ENCODE data around the gene CKAP2.
"Not testable (repeated sequence)": the region's sequence is repeated elsewhere in the genome, so short reads cannot be mapped to it uniquely, and the experiment has no call there.

DNA sequence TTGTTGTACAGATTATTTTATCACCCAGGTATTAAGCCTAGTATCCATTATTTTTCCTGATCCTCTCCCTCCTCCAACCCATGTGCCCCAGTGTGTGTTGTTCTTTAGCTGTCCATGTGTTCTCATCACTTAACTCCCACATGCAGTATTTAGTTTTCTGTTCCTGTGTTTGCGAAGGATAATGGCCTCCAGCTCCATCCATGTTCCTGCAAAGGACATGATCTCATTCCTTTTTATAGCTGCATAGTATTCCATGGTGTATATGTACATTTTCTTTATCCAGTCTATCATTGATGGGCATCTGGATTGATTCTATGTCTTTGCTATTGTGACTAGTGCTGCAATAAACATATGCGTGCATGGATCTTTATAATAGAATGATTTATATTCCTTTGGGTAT lies 13.2 kb downstream of the CKAP2 start:
- TF ChIP-seq, protein P1, sequence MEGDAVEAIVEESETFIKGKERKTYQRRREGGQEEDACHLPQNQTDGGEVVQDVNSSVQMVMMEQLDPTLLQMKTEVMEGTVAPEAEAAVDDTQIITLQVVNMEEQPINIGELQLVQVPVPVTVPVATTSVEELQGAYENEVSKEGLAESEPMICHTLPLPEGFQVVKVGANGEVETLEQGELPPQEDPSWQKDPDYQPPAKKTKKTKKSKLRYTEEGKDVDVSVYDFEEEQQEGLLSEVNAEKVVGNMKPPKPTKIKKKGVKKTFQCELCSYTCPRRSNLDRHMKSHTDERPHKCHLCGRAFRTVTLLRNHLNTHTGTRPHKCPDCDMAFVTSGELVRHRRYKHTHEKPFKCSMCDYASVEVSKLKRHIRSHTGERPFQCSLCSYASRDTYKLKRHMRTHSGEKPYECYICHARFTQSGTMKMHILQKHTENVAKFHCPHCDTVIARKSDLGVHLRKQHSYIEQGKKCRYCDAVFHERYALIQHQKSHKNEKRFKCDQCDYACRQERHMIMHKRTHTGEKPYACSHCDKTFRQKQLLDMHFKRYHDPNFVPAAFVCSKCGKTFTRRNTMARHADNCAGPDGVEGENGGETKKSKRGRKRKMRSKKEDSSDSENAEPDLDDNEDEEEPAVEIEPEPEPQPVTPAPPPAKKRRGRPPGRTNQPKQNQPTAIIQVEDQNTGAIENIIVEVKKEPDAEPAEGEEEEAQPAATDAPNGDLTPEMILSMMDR (conservative IDR thresholded peaks at IDR 0.05; ENCODE audit: low read length): not testable (repeated sequence)
- not testable (repeated sequence) for TF ChIP-seq EZH2phosphoT487 (IDR thresholded peaks at IDR 0.05; ENCODE audit: borderline replicate concordance, low read depth, low read length)

Measured in OCI-LY7 (cell line).